ENCODE measurements around the gene CLEC5A.

DNA sequence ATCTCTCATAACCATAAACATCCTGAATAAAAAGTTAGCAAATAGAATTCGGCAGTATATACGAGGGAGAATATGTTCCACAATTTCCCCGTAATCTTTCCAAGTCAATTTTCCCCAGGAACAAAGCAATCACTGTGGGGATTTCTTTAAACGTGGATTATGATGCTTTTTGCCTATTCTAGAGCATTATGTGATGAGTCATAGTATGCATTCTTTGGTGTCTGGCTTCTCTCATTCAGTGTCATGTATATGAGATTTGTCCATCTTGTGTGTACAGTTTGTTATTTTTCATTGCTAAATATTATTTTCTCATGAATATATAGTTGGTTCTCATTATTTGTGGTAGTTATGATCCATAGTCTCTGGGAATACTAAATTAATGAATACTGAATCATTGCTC, 40.5 kb downstream of the CLEC5A start:
- no peak for TF ChIP-seq CTCF (optimal IDR thresholded peaks at IDR 0.05 in 1 of 3, IDR thresholded peaks at IDR 0.05 in 1 of 3, conservative IDR thresholded peaks at IDR 0.05 in 1 of 3; ENCODE audit: extremely low read depth in 1 of 3, insufficient read depth in 2 of 3, low read length in 3 of 3)
- no peak for TF ChIP-seq EZH2 (IDR thresholded peaks at IDR 0.05; ENCODE audit: low read length)
